ENCODE measurements around the gene TMEM209. TPM values are rescaled to one million over a fixed set of nuclear protein-coding genes. Genes with fewer than 3 reads are reported as not detected.

Gene TMEM209
- total RNA-seq, 2 donors from 2014 or later, result 7.6 to 12.2 TPM

- TF ChIP-seq POLR2A (IDR thresholded peaks at IDR 0.05), result no peak
- TF ChIP-seq, protein P1, sequence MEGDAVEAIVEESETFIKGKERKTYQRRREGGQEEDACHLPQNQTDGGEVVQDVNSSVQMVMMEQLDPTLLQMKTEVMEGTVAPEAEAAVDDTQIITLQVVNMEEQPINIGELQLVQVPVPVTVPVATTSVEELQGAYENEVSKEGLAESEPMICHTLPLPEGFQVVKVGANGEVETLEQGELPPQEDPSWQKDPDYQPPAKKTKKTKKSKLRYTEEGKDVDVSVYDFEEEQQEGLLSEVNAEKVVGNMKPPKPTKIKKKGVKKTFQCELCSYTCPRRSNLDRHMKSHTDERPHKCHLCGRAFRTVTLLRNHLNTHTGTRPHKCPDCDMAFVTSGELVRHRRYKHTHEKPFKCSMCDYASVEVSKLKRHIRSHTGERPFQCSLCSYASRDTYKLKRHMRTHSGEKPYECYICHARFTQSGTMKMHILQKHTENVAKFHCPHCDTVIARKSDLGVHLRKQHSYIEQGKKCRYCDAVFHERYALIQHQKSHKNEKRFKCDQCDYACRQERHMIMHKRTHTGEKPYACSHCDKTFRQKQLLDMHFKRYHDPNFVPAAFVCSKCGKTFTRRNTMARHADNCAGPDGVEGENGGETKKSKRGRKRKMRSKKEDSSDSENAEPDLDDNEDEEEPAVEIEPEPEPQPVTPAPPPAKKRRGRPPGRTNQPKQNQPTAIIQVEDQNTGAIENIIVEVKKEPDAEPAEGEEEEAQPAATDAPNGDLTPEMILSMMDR (IDR thresholded peaks at IDR 0.05), result no peak
- DNase-seq, result no peak
- Histone ChIP-seq H3K4me3 (no peak overlapping the region), H3K36me3 (replicated peaks in 1 of 2; ENCODE audit: insufficient read depth in 1 of 2, low read depth in 2 of 2) (peaks cover 0 to 7% of the 10 kb centered on the region in 2 donors), H3K4me1 (peaks cover 5% of the 10 kb centered on the region), H3K27me3 (no peaks in the 10 kb centered on the region), H3K27ac (no peak overlapping the region), H3K9me3 (no peaks in the 10 kb centered on the region)
- intact Hi-C loops (cut with DNase I), result no loop called here
- WGBS, 2 donors, result 90% methylated on average over 2 of the region's 2 CpGs
- ATAC-seq, result no peak
These were observed 22.2 kb downstream of the TMEM209 start for GRCh38 chr7:130182990-130183389.

GRCh38 chr7:130181263-130181605 lies 24.0 kb downstream of the TMEM209 start:
- no peak for TF ChIP-seq POLR2A (IDR thresholded peaks at IDR 0.05)
- TF ChIP-seq, protein P1 (IDR thresholded peaks at IDR 0.05), result no peak
- ATAC-seq (no peak), DNase-seq (no peak)
- intact Hi-C loops (cut with DNase I), result no loop called here
- Histone ChIP-seq H3K27me3 (no peaks in the 10 kb centered on the region), H3K27ac (no peak overlapping the region), H3K9me3 (no peaks in the 10 kb centered on the region), H3K4me1 (no peaks in the 10 kb centered on the region), H3K4me3 (no peak overlapping the region), H3K36me3 (replicated peaks in 1 of 2; ENCODE audit: insufficient read depth in 1 of 2, low read depth in 2 of 2) (peaks cover 0 to 7% of the 10 kb centered on the region in 2 donors)
- WGBS, 2 donors, result 92 to 96% methylated on average over 2 of the region's 2 CpGs

- ATAC-seq (no peak), DNase-seq (no peak)
- Histone ChIP-seq H3K36me3 (replicated peaks in 1 of 2; ENCODE audit: insufficient read depth in 1 of 2, low read depth in 2 of 2) (peaks cover 0 to 7% of the 10 kb centered on the region in 2 donors), H3K4me1 (no peaks in the 10 kb centered on the region), H3K27me3 (no peaks in the 10 kb centered on the region), H3K9me3 (no peaks in the 10 kb centered on the region), H3K27ac (no peak overlapping the region), H3K4me3 (no peak overlapping the region)
- TF ChIP-seq, protein P1 (IDR thresholded peaks at IDR 0.05), result no peak
- TF ChIP-seq POLR2A (IDR thresholded peaks at IDR 0.05), result no peak
- WGBS, 2 donors, result 85 to 95% methylated on average over 9 of the region's 9 CpGs
- intact Hi-C loops (cut with DNase I), result no loop called here
These were observed 24.5 kb downstream of the TMEM209 start for GRCh38 chr7:130180571-130181262.

DNA sequence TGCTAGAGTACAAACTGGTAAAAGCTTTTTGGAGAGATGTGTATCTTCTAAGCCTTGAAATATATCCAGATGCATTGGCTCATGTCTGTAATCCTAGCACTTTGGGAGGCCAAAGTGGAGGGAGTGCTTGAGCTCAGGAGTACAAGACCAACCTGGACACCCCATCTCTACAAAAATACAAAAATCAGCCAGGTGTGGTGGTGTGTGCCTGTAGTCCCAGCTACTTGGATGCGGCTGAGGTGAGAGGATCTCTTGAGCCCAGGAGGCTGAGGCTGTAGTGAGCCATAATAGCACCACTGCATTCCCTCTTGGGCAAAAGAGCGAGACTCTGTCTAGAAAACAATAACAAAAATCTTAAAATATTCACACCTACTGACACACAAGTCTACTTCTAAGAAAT lies 25.6 kb downstream of the TMEM209 start:
- no peak for TF ChIP-seq POLR2A (IDR thresholded peaks at IDR 0.05)
- TF ChIP-seq, protein P1 (IDR thresholded peaks at IDR 0.05), result no peak
- ATAC-seq, result no peak
- H3K36me3 ChIP-seq (replicated peaks in 1 of 2; ENCODE audit: insufficient read depth in 1 of 2, low read depth in 2 of 2), result peaks cover 0 to 7% of the 10 kb centered on the region in 2 donors
- no peak overlapping the region for H3K27ac ChIP-seq
- H3K4me3 ChIP-seq, result no peak overlapping the region
- no peaks in the 10 kb centered on the region for H3K4me1 ChIP-seq
- intact Hi-C loops (cut with DNase I), result no loop called here
- DNase-seq, result no peak
- H3K9me3 ChIP-seq, result no peaks in the 10 kb centered on the region
- no peaks in the 10 kb centered on the region for H3K27me3 ChIP-seq
- 100% methylated on average over 2 of the region's 2 CpGs for WGBS, 2 donors

DNA sequence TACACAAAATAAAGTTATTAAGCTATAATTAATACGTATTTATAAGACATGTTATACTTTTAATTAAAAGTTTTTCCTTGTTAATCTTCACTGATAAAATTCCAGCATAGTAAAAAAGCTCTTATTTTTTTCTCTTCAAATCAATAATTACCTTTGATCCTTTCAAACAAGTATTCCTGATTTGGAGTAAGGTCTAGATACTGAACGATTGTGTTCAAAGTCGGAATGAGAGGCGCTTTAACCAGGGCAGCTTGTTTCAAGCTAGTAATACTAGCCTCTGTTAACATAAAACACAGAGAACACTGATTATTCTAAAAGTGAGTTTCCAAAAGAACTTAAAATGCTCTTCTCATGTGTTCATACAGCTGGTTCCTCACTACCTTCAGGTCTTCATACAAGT lies 27.0 kb downstream of the TMEM209 start:
- Histone ChIP-seq H3K4me1 (no peaks in the 10 kb centered on the region), H3K27me3 (no peaks in the 10 kb centered on the region), H3K9me3 (no peaks in the 10 kb centered on the region), H3K27ac (no peak overlapping the region), H3K4me3 (no peak overlapping the region), H3K36me3 (replicated peaks in 1 of 2; ENCODE audit: insufficient read depth in 1 of 2, low read depth in 2 of 2) (peaks cover 0 to 6% of the 10 kb centered on the region in 2 donors)
- whole genome bisulfite sequencing, 2 donors, result 24 to 29% methylated on average over 4 of the region's 4 CpGs
- DNase-seq, result no peak
- intact Hi-C loops (cut with DNase I), result no loop called here
- ATAC-seq, result no peak
- TF ChIP-seq POLR2A (IDR thresholded peaks at IDR 0.05), result no peak
- TF ChIP-seq, protein P1 (IDR thresholded peaks at IDR 0.05), result no peak

All from body of pancreas (tissue), 4 donors.